HG03575 (cell line): Measurements from ENCODE around the gene SKA2.
"Not testable (repeated sequence)": the region's sequence is repeated elsewhere in the genome, so short reads cannot be mapped to it uniquely, and the experiment has no call there.

ENCODE experiments used
- ATAC-seq: cut with Tn5 transposase; IDR thresholded peaks from one replicate; pipeline ENCODE4 v1.9.1; 2021; ENCODE audit not compliant: unreplicated experiment, insufficient number of reproducible peaks, low FRiP score; ENCODE audit errors: extremely low read depth

SKA2 gene

GRCh38 chr17:59155439-59156177, 622 bp upstream of the SKA2 start, which contains the start of gene PRR11:
Gene PRR11, plus strand, starts transcription at chr17:59155746. Its CDS starts 14,007 bp downstream, at chr17:59169753.
- ATAC-seq, result peak; percentile 67

GRCh38 chr17:59154292-59154720, 680 bp downstream of the SKA2 start:
- no peak for ATAC-seq

DNA sequence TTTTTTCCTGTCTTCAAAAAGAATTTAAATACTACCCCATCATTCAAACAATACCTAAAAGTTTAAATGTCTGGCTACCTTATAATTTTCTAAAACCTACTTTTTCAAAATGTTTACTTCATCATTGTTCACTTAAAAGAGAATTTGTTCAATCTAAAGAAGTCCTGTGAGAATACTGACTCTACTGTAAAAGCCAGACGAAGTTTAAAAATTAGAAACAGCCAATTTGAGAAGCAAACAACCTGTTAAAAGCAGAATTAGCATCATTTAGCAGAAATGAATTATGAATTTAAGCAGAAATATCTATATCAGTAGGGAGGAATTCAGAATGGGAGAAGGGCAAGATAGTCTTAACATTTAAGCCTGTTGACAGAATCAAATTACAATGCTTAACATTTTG, 2.1 kb downstream of the SKA2 start:
- ATAC-seq, result no peak

DNA sequence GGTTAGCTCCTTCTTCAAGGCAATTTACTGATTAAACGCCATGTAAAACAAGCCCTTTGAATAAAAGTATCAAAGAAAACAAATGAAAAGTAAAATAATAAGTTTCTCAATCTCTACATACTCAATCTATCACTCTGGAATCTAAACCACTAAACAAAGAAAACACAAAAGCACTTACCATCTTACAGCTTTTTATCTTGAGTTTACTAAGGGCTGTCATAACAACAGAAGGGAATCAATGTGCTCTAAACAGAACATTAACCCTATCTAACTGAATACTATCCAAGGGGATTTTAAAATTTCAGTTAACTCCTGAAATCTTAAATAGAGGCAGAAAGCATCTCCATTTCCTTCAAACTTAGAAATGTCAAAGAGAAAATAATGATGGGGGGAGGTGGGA, 3.4 kb downstream of the SKA2 start:
- ATAC-seq, result no peak

GRCh38 chr17:59151006-59151405, 4.0 kb downstream of the SKA2 start:
- ATAC-seq, result no peak

GRCh38 chr17:59149841-59150511, 5.0 kb downstream of the SKA2 start:
- ATAC-seq, result no peak

- no peak for ATAC-seq
These were observed 5.9 kb downstream of the SKA2 start for GRCh38 chr17:59149051-59149450.

DNA sequence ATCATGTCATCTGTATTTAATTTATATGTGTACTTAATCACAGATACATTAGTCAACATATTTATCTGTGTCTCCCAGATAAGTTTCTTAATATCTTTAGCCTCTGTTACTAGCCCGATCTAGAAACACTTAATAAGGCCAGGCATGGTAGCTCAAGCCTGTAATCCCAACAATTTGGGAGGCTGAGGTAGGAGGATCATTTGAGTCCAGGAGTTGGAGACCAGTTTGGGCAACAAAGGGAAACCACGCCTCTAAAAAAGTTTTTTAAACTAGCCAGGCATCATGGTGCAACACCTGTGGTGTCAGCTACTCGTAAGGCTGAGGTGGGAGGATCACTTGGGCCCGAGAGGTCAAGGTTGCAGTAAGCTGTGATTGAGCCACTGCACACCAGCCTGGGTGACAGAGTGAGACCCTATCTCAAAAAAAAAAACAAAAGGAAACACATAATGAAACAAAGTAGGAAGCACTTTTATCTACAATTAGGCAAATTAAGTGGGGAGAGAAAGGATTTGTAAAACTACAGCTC, 9.4 kb downstream of the SKA2 start:
- ATAC-seq, result no peak

DNA sequence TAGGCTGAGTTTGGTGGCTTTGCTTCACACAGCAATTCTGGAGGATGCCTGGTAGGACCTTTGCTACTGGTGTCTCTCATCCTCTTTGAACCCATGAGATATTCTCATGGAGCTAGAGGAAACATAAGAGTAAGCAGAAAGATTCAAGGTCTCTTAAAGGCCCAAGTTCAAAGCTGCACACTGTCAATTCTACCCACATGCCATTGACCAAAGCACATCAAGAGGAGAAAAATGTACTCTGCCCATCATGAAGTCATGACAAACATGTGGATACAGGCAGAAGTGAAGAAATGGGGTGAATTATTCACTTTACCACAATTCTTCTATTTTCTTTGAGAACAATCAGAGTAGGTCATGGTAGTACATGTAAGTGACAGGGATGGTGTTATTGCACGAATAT, 13.1 kb downstream of the SKA2 start:
- ATAC-seq, result no peak

GRCh38 chr17:59139939-59140338, 15.0 kb downstream of the SKA2 start:
- ATAC-seq, result no peak

GRCh38 chr17:59138339-59138738, 16.6 kb downstream of the SKA2 start:
- ATAC-seq, result not testable (repeated sequence)

- no peak for ATAC-seq
These were observed 23.9 kb downstream of the SKA2 start for GRCh38 chr17:59131131-59131530.

DNA sequence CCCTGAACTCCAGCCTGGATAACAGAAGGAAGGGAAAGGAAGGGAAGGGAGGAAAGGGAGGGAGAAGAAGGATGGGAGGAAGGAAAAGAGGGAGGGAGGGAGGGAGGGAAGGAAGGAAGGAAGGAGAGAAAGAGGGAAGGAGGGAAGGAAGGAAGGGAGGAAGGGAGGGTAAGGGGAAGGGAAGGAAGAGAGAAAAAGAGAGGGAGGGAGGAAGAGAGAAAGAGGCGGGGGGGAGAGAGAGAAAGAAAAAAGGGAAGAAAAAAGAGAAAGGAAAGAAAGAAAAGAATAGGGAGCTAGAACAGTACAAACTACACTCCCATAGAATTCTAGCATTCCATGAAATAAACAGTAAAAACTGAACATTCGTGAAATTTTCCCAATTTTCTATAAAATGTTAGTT, 25.2 kb downstream of the SKA2 start:
- no peak for ATAC-seq

- ATAC-seq, result no peak
These were observed 28.1 kb downstream of the SKA2 start for GRCh38 chr17:59126809-59127417.

DNA sequence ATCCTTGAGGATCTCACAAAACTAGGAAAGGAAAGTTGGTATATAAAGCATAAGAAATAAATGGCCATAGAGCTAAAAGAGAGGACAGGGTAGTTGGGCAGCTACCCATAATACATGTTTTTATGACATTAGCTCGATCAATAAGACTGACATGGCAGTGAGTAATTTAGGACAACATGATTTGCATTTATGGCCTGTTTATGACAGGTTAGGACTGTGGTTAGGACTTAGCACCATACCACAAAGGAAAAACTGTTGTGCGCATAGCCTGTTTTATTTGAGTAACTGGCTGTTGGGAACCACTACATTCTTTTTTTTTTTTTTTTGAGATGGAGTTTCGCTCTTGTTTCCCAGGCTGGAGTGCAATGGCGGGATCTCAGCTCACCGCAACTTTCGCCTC, 30.3 kb downstream of the SKA2 start:
- no peak for ATAC-seq

DNA sequence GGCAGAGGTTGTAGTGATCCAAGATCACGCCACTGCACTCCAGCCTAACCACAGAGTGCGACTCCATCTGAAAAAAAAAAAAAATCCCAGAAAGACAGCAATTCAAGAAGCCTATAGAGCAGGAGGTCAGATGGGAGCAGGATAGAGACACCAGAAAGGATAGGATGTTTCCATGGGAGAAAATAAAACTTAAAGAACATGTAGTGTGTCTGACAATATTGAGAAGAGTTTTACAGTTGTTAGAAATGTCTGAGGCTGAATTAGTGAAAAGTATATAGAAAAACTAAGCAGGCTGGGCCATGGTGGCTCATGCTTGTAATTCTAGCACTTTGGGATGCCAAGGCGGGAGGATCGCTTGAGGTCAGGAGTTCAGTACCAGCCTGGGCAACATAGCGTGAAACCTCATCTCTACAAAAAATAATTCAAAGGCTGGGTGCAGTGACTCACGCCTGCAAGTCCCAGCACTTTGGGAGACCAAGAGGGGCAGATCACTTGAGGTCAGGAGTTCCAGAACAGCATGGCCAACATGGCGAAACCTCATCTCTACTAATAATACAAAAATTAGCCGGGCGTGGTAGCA, 33.0 kb downstream of the SKA2 start:
- no peak for ATAC-seq

DNA sequence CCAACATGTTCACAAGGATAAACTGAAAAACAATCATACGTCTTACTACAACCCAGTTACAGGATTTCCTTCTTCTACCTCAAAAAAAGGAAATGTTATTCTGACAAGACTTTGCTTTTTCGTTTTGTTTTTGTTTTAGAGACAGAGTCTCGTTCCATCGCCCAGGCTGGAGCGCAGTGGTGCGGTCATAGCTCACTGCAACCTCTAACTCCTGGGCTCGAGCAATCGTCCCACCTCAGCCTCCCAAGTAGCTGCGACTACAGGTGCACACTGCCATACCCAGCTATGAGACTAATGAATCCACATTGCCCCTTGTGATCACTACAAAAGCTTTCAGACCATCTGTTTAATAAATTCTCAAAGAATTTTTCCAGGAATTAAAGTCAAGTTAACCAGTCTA, 39.5 kb downstream of the SKA2 start:
- ATAC-seq, result no peak

- ATAC-seq, result no peak
These were observed 43.4 kb downstream of the SKA2 start for GRCh38 chr17:59111539-59111938.

- ATAC-seq, result no peak
These were observed 44.0 kb downstream of the SKA2 start for GRCh38 chr17:59110973-59111372.
